ENCODE results near the gene SNN. TPM values are rescaled to one million over a fixed set of nuclear protein-coding genes. Genes with fewer than 3 reads are reported as not detected.

The SNN gene
- total RNA-seq, 1 experiment from 2014 or later = 13.0 TPM

DNA sequence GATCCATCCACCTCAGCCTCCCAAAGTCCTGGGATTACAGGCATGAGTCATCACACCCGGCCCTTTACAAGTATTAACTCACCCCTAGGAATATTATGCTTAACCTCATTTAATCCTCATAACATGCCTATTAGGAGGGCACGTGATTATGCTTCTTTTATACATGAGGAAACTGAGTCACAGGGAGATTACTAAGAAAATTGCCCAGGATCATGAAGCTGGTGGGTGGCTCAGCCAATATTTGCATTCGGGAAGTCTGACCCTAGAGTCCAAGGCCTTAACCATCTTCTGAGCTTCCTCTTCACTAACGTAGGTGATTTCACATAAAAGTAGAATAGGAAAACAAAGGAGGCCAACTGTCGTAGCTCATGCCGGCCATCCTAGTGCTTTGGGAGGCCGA, 19.0 kb upstream of the SNN start:
- intact Hi-C loops (cut with micrococcal nuclease; ENCODE audit: unreplicated experiment) = loop anchor here (10.0 kb wide), 1 partner anchor 166 kb away; no protein-coding TSS in a partner anchor
- no peak for DNase-seq (ENCODE audit: low spot score)
- BruUV-seq (replicated peaks) = no TSS peak
- H3K4me1 ChIP-seq (ENCODE audit: insufficient read depth, low read length, poor library complexity, severe bottlenecking) = no peaks in the 10 kb centered on the region
- no peak overlapping the region for H3K4me3 ChIP-seq (ENCODE audit: low read depth, low read length, poor library complexity, severe bottlenecking)
- H3K27me3 ChIP-seq (replicated peaks; ENCODE audit: insufficient read depth, low read depth, low read length, poor library complexity) = no peaks in the 10 kb centered on the region
- POLR2A ChIA-PET (ENCODE audit: low non-redundant PET) = no interaction called here
- no peak overlapping the region for H3K27ac ChIP-seq (ENCODE audit: low read depth, low read length, poor library complexity, severe bottlenecking)
- TF ChIP-seq EZH2 (IDR thresholded peaks at IDR 0.05; ENCODE audit: borderline replicate concordance, low read depth, low read length, poor library complexity, severe bottlenecking) (no peak), CTCF (conservative IDR thresholded peaks at IDR 0.05; ENCODE audit: low read depth, low read length) (no peak)
- CTCF ChIA-PET = no interaction called here
- no peaks in the 10 kb centered on the region for H3K9me3 ChIP-seq (ENCODE audit: low read depth, low read length, poor library complexity, severe bottlenecking)
- no peaks in the 10 kb centered on the region for H3K36me3 ChIP-seq (ENCODE audit: insufficient read depth, low read length, poor library complexity, severe bottlenecking)

GRCh38 chr16:11650641-11651591, 17.3 kb upstream of the SNN start:
- no peak overlapping the region for H3K4me3 ChIP-seq (ENCODE audit: low read depth, low read length, poor library complexity, severe bottlenecking)
- H3K27ac ChIP-seq (ENCODE audit: low read depth, low read length, poor library complexity, severe bottlenecking) = no peak overlapping the region
- no peaks in the 10 kb centered on the region for H3K27me3 ChIP-seq (replicated peaks; ENCODE audit: insufficient read depth, low read depth, low read length, poor library complexity)
- no peak for DNase-seq (ENCODE audit: low spot score)
- CTCF ChIA-PET = no interaction called here
- intact Hi-C loops (cut with micrococcal nuclease; ENCODE audit: unreplicated experiment) = no loop called here
- H3K9me3 ChIP-seq (ENCODE audit: low read depth, low read length, poor library complexity, severe bottlenecking) = no peaks in the 10 kb centered on the region
- POLR2A ChIA-PET (ENCODE audit: low non-redundant PET) = no interaction called here
- TF ChIP-seq EZH2 (IDR thresholded peaks at IDR 0.05; ENCODE audit: borderline replicate concordance, low read depth, low read length, poor library complexity, severe bottlenecking) (no peak), CTCF (conservative IDR thresholded peaks at IDR 0.05; ENCODE audit: low read depth, low read length) (no peak)
- BruUV-seq (replicated peaks) = no TSS peak
- no peaks in the 10 kb centered on the region for H3K4me1 ChIP-seq (ENCODE audit: insufficient read depth, low read length, poor library complexity, severe bottlenecking)
- H3K36me3 ChIP-seq (ENCODE audit: insufficient read depth, low read length, poor library complexity, severe bottlenecking) = no peaks in the 10 kb centered on the region

DNA sequence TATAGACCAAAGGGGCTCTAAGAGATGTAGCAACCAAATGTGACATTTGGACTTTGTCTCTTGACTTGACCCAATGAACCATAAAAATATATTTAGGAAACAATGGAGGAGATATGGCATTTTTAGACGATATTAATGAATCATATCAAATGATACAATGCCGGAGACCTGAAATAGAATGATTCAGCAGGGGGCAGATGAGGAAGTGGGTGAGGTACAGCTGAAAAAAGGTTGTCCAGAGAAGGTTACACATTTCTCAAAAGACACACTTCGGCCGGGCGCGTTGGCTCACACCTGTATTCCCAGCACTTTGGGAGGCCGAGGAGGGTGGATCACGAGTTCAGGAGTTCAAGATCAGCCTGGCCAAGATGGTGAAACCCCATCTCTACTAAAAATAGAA, 16.5 kb upstream of the SNN start:
- BruUV-seq (replicated peaks) = no TSS peak
- intact Hi-C loops (cut with micrococcal nuclease; ENCODE audit: unreplicated experiment) = no loop called here
- TF ChIP-seq CTCF (conservative IDR thresholded peaks at IDR 0.05; ENCODE audit: low read depth, low read length) = no peak
- no peak for TF ChIP-seq EZH2 (IDR thresholded peaks at IDR 0.05; ENCODE audit: borderline replicate concordance, low read depth, low read length, poor library complexity, severe bottlenecking)
- Histone ChIP-seq H3K4me3 (ENCODE audit: low read depth, low read length, poor library complexity, severe bottlenecking) (no peak overlapping the region), H3K9me3 (ENCODE audit: low read depth, low read length, poor library complexity, severe bottlenecking) (no peaks in the 10 kb centered on the region), H3K36me3 (ENCODE audit: insufficient read depth, low read length, poor library complexity, severe bottlenecking) (no peaks in the 10 kb centered on the region), H3K4me1 (ENCODE audit: insufficient read depth, low read length, poor library complexity, severe bottlenecking) (no peaks in the 10 kb centered on the region), H3K27me3 (replicated peaks; ENCODE audit: insufficient read depth, low read depth, low read length, poor library complexity) (no peaks in the 10 kb centered on the region), H3K27ac (ENCODE audit: low read depth, low read length, poor library complexity, severe bottlenecking) (no peak overlapping the region)
- DNase-seq (ENCODE audit: low spot score) = no peak
- CTCF ChIA-PET = no interaction called here
- POLR2A ChIA-PET (ENCODE audit: low non-redundant PET) = no interaction called here

Measured in A673 (cell line).